A549 (cell line): ENCODE measurements around the gene RNF144A.

Experiments used
- CTCF ChIP-seq: fragments of >200 bp; sonication (Bioruptor Twin); formaldehyde crosslinking; IDR thresholded peaks from 3 replicates; pipeline ENCODE4 v1.5.1; 2016
- PBX3 ChIP-seq: IDR thresholded peaks from 2 replicates; pipeline ENCODE4 v1.6.1; 2012
- POLR2A ChIP-seq: IDR thresholded peaks from 2 replicates; pipeline ENCODE4 v1.6.1; 2012; ENCODE audit warnings: mild to moderate bottlenecking, low read length

- TF ChIP-seq POLR2A = no peak
- TF ChIP-seq CTCF = no peak
- TF ChIP-seq PBX3 = no peak
Measured at GRCh38 chr2:6926071-6926732, 9.0 kb downstream of the RNF144A start.
